Measurements from ENCODE around the gene TSGA10IP.

TSGA10IP gene

GRCh38 chr11:65918211-65919140 lies 26.8 kb upstream of the TSGA10IP start, which contains the start of gene C11orf68:
TSS of gene C11orf68 (minus strand) at chr11:65919062. CDS start at chr11:65919031, 31 bp downstream.
- DNase-seq (ENCODE audit: low read depth): no peak

- peak; percentile 99 for DNase-seq (ENCODE audit: low read depth)
These were observed 26.1 kb upstream of the TSGA10IP start, which contains the start of gene DRAP1 for GRCh38 chr11:65919141-65919572. TSS of gene DRAP1 (plus strand) at chr11:65919426. CDS start at chr11:65919502, 76 bp downstream.

DNA sequence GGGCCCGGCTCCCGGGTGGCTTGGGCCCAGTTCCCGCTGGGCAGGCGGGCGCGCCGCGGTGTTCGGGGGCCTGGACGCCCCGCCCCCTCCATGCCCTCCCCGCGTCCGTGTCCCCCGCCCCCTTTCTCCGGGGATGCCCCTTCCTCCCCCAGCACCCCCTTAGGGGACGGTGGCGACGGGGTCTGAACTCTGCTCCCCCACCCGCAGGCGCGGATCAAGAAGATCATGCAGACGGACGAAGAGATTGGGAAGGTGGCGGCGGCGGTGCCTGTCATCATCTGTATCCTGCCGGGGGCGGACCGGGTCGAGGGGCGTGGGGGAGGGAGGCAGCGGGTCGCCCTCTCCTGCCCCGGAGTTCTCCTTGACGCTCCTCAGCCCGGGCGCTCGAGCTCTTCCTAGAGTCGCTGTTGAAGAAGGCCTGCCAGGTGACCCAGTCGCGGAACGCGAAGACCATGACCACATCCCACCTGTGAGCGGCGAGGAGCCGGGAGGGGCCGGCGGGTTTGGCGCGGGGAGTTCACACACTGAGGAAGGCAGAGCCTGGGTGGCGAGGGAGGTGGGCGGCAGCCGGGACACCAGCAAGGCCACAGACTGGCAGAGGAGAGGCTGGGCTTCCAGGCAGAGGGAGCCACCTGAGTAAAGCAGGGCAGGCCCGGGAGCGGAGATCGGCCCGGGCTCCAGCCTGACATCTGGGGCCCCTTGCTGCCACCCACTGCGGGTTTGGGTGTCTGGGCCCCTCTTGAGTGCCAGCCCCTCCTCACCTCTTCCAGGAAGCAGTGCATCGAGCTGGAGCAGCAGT lies 25.5 kb upstream of the TSGA10IP start:
- peak; percentile 44 for DNase-seq (ENCODE audit: low read depth)

DNA sequence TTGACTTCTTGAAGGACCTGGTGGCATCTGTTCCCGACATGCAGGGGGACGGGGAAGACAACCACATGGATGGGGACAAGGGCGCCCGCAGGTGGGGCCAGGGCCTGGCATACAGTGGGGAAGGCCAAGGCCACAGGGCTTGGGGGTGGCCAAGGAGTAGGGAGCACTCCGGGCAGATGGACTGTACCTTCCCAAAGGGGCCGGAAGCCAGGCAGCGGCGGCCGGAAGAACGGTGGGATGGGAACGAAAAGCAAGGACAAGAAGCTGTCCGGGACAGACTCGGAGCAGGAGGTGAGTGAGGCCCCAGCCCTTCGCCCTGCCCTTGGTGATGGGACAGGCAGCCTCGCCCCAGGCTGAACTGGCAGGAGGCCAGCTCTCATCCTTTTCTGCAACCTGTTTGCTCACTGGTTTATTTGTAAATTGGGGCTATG lies 24.9 kb upstream of the TSGA10IP start:
- no peak for DNase-seq (ENCODE audit: low read depth)

- no peak for DNase-seq (ENCODE audit: low read depth)
These were observed 24.2 kb upstream of the TSGA10IP start for GRCh38 chr11:65921033-65921555.

DNA sequence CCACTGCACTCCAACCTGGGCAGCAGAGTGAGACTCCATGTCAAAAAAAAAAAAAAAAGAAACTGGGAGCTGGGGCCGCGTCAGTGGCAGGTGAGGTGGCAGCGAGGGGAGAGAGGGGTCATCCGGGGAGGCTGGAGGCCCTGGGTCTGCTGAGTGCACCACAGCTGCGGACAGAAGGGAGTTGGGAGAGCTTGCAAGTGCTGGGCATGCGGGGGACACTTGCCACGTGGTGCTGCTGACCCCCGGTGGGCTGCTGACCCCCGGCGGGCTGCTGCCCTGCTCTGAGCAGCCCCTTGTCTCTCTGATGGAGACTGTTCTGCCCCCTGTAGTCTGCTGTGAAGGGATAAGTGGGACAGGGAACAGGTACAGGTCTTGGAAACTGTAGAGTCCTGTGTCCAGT lies 23.4 kb upstream of the TSGA10IP start:
- no peak for DNase-seq (ENCODE audit: low read depth)

DNA sequence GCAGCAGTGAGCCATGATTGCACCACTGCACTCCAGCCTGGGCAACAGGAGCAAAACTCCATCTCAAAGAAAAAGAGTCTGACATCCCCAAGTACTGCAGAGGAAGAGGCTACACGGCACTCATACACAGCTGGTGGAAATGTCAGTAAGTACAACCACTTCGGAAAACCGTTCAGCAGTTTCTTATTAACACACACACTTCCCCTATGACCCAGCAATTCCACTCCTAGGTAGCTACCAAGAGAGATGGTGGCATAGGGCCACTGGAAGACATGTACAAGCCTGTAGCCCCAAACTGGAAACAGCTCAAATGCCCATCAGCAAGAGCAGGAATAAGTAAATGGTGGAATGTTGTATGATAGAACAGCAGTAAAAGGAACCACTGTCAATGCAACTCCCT lies 22.7 kb upstream of the TSGA10IP start:
- no peak for DNase-seq (ENCODE audit: low read depth)

DNA sequence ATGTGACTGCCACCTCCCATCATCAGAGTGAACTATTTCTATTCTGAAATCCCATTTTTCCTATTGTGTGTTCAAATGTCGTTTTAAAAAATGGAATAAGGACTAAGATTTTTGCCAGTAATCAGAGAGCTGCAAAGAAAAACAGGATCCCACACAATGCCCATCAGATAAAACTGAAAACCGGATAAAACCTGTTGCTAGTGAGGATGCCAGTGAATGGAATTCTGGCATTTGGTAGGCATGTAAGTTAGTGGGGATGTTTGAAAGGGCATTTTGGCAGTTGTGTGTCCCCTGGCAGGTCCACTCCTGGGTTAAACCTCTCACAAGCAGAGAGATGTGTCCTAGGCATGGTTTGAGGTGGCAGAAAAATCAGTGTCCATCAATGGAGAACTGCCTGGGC lies 19.9 kb upstream of the TSGA10IP start:
- DNase-seq (ENCODE audit: low read depth): no peak

DNA sequence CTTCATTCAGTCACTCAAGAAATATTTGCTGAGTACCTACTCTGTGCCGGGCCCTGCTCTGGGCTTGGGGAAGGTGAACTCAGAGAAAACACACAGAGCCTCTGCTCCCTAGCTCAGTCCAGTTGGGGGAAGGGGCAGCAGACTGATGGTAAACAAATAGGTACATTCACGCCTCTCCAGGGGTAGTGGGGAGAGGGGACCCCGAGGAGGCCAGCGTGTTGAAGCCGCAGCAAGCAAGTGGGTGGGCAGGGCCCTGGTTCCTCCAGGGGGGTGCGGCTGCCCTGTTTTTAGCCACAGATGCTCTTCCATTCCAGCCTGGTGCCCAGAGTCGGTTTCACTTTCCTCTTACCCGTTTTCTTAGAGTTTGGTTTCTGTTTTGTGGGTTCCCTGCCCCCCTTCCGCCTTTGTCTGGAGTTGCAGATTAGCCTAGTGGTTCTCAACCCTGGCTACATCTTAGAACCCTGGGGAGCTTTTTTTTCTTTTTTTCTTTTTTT lies 17.3 kb upstream of the TSGA10IP start:
- DNase-seq (ENCODE audit: low read depth): peak; percentile 71

- no peak for DNase-seq (ENCODE audit: low read depth)
These were observed 16.6 kb upstream of the TSGA10IP start for GRCh38 chr11:65928667-65929066.

DNA sequence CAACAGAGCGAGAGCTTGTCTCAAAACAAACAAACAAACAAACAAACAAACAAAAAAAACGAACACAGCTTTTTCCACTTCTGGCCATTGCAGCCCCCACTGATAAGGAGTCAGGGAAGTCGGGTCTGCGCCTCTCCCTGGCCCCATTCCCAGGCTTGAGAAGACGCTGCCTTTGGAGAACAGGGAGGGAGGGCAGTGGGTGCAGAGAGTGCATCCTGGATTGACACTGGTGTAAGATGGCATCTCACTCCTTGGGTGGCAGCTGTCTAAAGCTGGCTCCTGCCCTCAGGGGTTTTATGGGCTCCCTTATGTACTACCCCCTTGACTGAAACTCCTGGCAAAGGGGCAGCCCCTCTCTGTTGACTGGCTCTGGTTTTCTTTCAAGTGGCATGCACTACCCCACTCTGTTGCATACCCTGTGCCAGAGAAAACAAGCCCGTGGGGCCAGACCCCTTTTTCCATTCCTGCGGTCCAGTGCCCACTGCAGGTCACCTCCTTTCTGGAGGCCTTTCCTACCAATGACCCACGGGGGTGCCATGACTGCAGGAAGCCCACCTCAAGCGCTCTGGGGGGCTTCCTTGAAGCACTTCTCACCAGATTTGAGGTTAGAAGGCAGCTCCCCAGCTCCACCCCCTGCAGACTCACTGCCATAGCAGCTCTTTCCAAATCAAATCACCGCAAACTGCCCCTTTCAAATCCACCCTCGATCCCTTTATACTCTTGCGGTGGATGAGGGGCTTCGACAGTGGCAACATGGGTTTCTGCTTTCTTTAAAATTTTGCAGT lies 13.3 kb upstream of the TSGA10IP start:
- DNase-seq (ENCODE audit: low read depth): no peak

- DNase-seq (ENCODE audit: low read depth): no peak
These were observed 12.7 kb upstream of the TSGA10IP start for GRCh38 chr11:65932558-65932919.

DNA sequence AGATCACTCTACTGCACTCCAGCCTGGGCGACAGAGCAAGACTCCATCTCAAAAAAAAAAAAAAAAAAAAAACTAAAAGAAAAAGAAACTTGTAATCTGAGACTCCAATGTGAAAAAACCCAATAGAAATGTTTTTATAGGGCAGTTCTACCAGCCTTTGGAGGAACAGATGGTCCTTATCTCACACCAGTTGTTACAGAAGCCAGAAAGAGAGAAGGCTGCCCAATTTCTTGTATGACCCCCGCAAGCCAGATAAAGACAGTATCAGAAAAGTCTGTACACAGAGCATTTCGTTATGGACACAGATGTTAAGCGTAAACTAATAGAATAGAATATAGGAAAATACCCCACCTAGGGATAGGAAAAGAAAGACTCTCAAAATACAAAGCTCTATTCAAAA lies 11.3 kb upstream of the TSGA10IP start:
- no peak for DNase-seq (ENCODE audit: low read depth)

GRCh38 chr11:65937766-65938165 lies 7.5 kb upstream of the TSGA10IP start:
- no peak for DNase-seq (ENCODE audit: low read depth)

DNA sequence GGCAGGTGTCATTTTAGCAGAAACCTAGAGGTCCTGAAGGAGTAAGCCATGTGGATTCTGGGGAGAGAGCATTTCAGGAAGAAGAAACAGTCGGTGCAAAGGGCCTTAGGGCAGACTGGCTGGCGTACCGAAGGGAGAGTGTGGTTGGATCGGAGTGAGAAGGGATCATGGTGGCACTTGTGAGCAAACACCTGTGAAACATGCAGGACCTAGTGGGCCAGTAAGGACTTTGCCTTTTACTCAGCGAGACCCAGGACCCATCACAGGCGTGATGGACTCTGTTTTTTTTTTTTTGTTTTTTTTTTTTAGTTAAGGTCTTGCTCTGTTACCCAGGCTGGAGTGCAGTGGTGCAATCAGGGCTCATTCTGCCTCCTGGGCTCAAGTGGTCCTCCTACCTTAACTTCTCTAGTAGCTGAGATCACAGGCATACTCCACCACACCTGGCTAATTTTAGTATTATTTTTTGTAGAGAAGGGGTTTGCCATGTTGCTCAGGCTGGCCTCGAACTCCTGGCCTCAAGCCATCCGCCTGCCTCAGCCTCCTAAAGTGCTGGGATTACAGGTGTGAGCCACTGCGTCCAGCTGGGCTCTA lies 3.5 kb upstream of the TSGA10IP start:
- DNase-seq (ENCODE audit: low read depth): no peak

DNA sequence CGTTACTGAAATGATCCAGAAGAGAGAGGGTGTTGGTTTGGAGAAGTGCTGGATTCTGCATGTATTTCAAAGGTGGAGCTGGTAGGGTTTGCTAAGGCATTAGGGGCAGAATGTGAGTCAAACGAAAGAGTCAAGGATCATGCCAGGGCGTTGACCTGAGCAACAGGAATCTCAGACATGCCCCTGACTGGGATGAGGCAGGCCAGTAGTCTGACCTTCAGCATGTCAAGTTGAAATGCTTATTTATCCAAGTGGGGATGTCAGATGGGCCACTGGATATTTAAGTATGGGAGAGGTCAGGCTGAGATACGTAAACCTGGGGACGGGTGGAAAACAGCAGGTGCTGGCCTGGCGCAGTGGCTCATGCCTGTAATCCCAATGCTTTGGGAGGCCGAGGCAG lies 2.7 kb upstream of the TSGA10IP start:
- DNase-seq (ENCODE audit: low read depth): no peak

DNA sequence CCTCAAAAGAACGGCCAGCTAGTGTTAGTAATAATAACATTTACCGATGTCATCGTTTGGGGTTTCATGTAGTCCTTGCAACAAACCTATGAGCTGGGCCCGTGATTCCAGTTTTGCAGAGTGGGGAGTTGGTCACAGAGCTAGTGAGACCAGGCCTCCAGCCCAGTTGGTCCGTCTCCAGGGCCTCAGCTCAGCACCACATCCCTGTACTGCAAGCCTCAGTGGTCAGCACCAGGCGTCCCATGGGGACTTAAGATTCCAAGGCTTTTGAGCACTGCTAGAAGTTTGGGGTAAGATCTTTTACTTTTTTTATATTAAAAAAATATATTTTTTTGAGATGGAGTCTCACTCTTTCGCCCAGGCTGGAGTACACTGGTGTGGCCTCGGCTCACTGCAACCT lies 1.1 kb upstream of the TSGA10IP start:
- DNase-seq (ENCODE audit: low read depth): no peak

GRCh38 chr11:65944767-65945166 lies 513 bp upstream of the TSGA10IP start:
- no peak for DNase-seq (ENCODE audit: low read depth)

- no peak for DNase-seq (ENCODE audit: low read depth)
These were observed 770 bp downstream of the TSGA10IP start for GRCh38 chr11:65945941-65946558.

GRCh38 chr11:65946655-65947054 lies 1.4 kb downstream of the TSGA10IP start:
- no peak for DNase-seq (ENCODE audit: low read depth)

DNA sequence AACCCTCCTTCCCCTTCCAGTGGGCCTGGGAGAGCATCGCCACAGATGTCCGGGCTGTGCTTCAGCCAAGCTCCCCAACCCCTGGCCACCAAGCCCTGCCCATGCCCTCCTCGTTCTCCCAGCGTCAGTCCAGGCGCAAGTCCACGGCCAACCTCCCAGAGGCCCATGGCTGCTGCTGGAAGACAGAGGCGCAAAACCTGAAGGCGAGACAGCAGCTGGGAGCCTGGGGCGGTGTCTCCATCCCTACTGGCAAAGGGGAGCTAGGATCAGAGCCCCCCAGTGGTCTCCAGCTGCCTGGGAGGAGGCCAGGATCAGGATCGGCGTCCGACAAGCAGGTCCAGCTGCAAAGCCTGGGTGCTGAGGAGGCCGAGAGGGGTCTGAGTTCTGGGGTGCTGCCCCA lies 1.9 kb downstream of the TSGA10IP start:
- DNase-seq (ENCODE audit: low read depth): no peak

Data from activated gamma-delta T cell treated with anti-CD3 and anti-CD28 coated beads, Interleukin-2, amount 50 U/mL, for 16 hours (primary cell).